Body of pancreas (tissue), 4 donors: ENCODE measurements around the gene IQCK.

Source experiments
- POLR2A ChIP-seq, 3 donors: fragments of 450-650 bp; IDR thresholded peaks; one replicate each; pipeline ENCODE4 v1.6.1; 2016; ENCODE audit warnings: antibody characterized with exemption in 3 of 3, mild to moderate bottlenecking in 2 of 3
- TF ChIP-seq, protein P1 (sequence below), 7 experiments: fragments of 450-650 bp in 4 of 7; fragments of 200-600 bp in 3 of 7; sonication (generic) in 3 of 7; IDR thresholded peaks; one replicate each; pipeline ENCODE4 v1.5.1; 2016 to 2019; ENCODE audit warnings: antibody characterized with exemption in 7 of 7

DNA sequence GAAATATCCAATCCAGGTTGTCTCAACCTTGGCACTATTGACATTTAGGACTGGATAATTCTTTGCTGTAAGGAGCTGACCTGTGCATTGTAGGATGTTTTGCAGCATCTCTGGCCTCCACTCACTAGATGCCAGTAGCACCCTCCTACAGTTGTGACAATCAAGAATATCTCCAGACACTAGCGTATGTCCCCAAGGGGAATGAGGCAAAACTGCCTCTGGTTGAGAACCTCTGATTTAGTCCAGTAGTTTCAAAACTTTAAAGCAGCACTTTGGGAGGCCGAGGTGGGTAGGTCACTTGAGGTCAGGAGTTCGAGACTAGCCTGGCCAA lies 48.4 kb downstream of the IQCK start:
- TF ChIP-seq, protein P1, sequence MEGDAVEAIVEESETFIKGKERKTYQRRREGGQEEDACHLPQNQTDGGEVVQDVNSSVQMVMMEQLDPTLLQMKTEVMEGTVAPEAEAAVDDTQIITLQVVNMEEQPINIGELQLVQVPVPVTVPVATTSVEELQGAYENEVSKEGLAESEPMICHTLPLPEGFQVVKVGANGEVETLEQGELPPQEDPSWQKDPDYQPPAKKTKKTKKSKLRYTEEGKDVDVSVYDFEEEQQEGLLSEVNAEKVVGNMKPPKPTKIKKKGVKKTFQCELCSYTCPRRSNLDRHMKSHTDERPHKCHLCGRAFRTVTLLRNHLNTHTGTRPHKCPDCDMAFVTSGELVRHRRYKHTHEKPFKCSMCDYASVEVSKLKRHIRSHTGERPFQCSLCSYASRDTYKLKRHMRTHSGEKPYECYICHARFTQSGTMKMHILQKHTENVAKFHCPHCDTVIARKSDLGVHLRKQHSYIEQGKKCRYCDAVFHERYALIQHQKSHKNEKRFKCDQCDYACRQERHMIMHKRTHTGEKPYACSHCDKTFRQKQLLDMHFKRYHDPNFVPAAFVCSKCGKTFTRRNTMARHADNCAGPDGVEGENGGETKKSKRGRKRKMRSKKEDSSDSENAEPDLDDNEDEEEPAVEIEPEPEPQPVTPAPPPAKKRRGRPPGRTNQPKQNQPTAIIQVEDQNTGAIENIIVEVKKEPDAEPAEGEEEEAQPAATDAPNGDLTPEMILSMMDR (IDR thresholded peaks at IDR 0.05), result no peak
- no peak for TF ChIP-seq POLR2A (IDR thresholded peaks at IDR 0.05)
